Measurements from ENCODE around the gene CSNK1G2. TPM values are rescaled to one million over a fixed set of nuclear protein-coding genes. Genes with fewer than 3 reads are reported as not detected.

Gene CSNK1G2
- total RNA-seq, 5 donors from 2014 or later (not counting 1 experiment from before 2014, with no cell fraction given), result 104 to 181 (median 161) TPM

DNA sequence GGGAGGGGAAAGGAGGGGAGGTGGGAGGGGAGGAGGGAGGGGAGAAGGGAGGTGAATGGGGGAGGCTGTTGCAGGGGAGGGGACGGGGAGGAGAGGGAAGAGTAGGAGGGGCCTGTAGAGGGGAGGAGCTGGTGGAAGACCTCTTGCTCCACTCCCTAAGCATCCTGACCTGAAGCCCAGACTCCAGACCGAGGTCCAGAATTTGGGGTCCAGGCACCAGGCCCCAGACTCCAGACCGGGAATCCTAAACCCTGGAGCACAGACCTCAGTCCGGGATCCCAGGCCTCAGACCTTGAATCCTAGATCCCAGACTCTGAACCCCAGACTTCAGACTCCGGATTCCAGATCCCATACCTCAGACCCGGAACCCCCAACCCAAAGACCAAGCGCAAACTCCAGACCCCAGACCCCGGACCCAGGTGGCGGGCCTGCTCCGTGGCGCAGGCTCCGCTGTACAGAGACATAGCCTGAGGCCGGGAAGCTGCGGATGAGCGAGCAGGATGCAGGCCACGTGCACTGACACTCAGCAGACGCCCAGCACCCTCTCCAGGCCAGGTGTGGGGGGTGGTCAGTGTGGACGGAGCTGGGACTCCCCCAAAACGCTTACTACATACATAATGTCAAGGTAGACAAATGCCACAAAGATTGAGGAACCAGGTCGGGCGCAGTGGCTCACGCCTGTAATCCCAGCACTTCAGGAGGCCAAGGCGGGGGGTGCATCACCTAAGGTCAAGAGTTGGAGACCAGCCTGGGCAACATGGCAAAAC, 75.3 kb downstream of the CSNK1G2 start:
- peak overlapping the region; percentile 52 for H3K27ac ChIP-seq (ENCODE audit: low read length)
- Mint-ChIP-seq H3K27me3 (no peaks in the 10 kb centered on the region), H3K4me3 (peak overlapping the region; percentile 45 to 61 (median 50)), H3K4me1 (peaks cover 15 to 22% (median 19%) of the 10 kb centered on the region in 3 donors), H3K27ac (peak overlapping the region in 1 of 2 donors; percentile 61), H3K36me3 (peaks cover 3% of the 10 kb centered on the region), H3K9me3 (no peaks in the 10 kb centered on the region)
- POLR2A ChIA-PET, result no interaction called here
- no peaks in the 10 kb centered on the region for H3K36me3 ChIP-seq (ENCODE audit: control insufficient read depth in 2 of 2, extremely low read depth in 1 of 2, insufficient read depth in 1 of 2, low read length in 1 of 2)
- peaks cover 0 to 33% of the 10 kb centered on the region in 2 experiments for H3K4me1 ChIP-seq (ENCODE audit: control insufficient read depth in 1 of 2, extremely low read depth in 1 of 2, insufficient read depth in 2 of 2, low read length in 2 of 2)
- no peaks in the 10 kb centered on the region for H3K9me3 ChIP-seq
- ATAC-seq (replicated peaks in 1 of 4), result peak; percentile 34 to 63 (median 48)
- DNase-seq, result peak in 28 of 35 experiments; percentile 30 to 67 (median 46)
- no peaks in the 10 kb centered on the region for H3K27me3 ChIP-seq (replicated peaks in 1 of 2; ENCODE audit: control insufficient read depth in 2 of 2, extremely low read depth in 1 of 2, insufficient read depth in 2 of 2, low read length in 1 of 2)
- peak overlapping the region; percentile 35 to 44 for H3K4me3 ChIP-seq (ENCODE audit: control insufficient read depth in 1 of 2, extremely low read depth in 1 of 2, low read length in 1 of 2)
- CTCF ChIA-PET, result interaction anchor here in 1 of 2 donors (0.7 to 0.9 kb wide), 2 partner anchors 10 to 89 kb away, joined by 3 to 4 read pairs; no protein-coding TSS in a partner anchor
- whole genome bisulfite sequencing (ENCODE audit: insufficient coverage), result 88% methylated on average over 15 of the region's 23 CpGs

DNA sequence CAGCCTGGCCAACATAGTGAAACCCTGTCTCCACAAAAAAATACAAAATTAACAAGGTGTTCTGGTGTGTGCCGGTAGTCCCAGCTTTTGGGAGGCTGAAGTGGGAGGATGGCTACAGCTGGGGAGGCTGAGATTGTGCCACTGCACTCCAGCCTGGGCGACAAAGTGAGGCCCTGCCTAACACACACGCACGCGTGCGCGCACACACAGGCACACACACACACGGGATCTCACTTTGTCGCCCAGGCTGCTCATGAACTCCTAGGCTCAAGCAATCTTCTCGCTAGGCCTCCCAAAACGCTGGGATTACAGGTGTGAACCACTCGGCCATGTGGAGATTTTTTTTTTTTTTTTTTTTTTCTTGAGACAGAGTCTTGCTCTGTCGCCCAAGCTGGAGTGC, 77.8 kb downstream of the CSNK1G2 start:
- ChIA-PET CTCF (interaction anchor here (0.6 to 0.7 kb wide), 6 partner anchors 12 to 581 kb away, joined by 3 to 5 read pairs (median 4); no protein-coding TSS in a partner anchor), POLR2A (interaction anchor here in 1 of 2 donors (0.6 to 0.7 kb wide), 2 partner anchors 33 to 47 kb away, joined by 3 read pairs; no protein-coding TSS in a partner anchor)
- H3K36me3 ChIP-seq (ENCODE audit: control insufficient read depth in 2 of 2, extremely low read depth in 1 of 2, insufficient read depth in 1 of 2, low read length in 1 of 2), result no peaks in the 10 kb centered on the region
- Mint-ChIP-seq H3K4me3 (no peak overlapping the region), H3K9me3 (no peaks in the 10 kb centered on the region), H3K36me3 (no peaks in the 10 kb centered on the region), H3K27ac (no peak overlapping the region), H3K27me3 (no peaks in the 10 kb centered on the region), H3K4me1 (peaks cover 8 to 16% (median 10%) of the 10 kb centered on the region in 3 donors)
- ATAC-seq (replicated peaks in 1 of 4), result no peak
- no CpG with 5 or more reads among the region's 13 CpGs for WGBS (ENCODE audit: insufficient coverage)
- H3K4me3 ChIP-seq (ENCODE audit: control insufficient read depth in 1 of 2, extremely low read depth in 1 of 2, low read length in 1 of 2), result no peak overlapping the region
- H3K9me3 ChIP-seq, result no peaks in the 10 kb centered on the region
- peak in 1 of 35 experiments; percentile 22 for DNase-seq
- peaks cover 0 to 28% of the 10 kb centered on the region in 2 experiments for H3K4me1 ChIP-seq (ENCODE audit: control insufficient read depth in 1 of 2, extremely low read depth in 1 of 2, insufficient read depth in 2 of 2, low read length in 2 of 2)
- no peaks in the 10 kb centered on the region for H3K27me3 ChIP-seq (replicated peaks in 1 of 2; ENCODE audit: control insufficient read depth in 2 of 2, extremely low read depth in 1 of 2, insufficient read depth in 2 of 2, low read length in 1 of 2)
- H3K27ac ChIP-seq (ENCODE audit: low read length), result no peak overlapping the region

DNA sequence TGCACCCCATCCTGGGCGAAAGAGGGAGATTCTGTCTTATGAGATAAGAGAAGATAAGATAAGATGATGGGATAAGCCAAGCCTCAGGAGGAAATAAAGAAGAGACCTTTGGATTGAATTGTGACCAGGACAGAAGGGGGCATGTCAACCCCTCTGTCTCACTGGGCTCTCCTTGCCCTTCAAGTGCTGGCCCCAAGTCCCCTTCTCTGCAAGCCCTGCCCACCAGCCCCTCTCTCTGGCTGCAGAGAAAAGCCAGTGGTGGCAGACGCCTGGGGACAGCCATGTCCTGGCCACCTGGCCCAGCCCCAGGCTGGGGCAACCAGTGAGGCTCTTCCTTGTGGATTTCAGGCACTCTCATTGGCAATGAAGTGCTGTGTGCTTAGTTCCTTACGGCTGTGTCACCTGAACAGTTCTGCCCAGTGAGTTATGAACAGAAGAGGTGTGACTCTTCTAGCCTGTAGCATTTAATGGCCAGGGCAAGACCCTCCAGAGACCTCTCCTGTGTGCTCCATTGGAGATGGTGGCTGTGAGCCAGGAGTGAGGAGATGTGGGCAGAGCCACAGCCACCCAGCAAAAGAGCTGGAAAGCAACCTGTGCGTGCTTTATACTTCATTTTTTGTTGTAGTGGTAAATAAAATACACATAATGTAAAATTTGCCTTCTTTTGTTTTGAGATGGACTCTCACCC, 80.6 kb downstream of the CSNK1G2 start:
- H3K4me1 ChIP-seq (ENCODE audit: control insufficient read depth in 1 of 2, extremely low read depth in 1 of 2, insufficient read depth in 2 of 2, low read length in 2 of 2), result peaks cover 0 to 8% of the 10 kb centered on the region in 2 experiments
- no peak overlapping the region for H3K27ac Mint-ChIP-seq
- no peaks in the 10 kb centered on the region for H3K9me3 Mint-ChIP-seq
- 75% methylated on average over 2 of the region's 4 CpGs for WGBS (ENCODE audit: insufficient coverage)
- H3K4me1 Mint-ChIP-seq, result peaks cover 4 to 12% (median 5%) of the 10 kb centered on the region in 3 donors
- H3K27ac ChIP-seq (ENCODE audit: low read length), result no peak overlapping the region
- POLR2A ChIA-PET, result no interaction called here
- H3K4me3 Mint-ChIP-seq, result no peak overlapping the region
- H3K36me3 ChIP-seq (ENCODE audit: control insufficient read depth in 2 of 2, extremely low read depth in 1 of 2, insufficient read depth in 1 of 2, low read length in 1 of 2), result no peaks in the 10 kb centered on the region
- ATAC-seq (replicated peaks in 1 of 4) (no peak), DNase-seq (no peak)
- H3K27me3 ChIP-seq (replicated peaks in 1 of 2; ENCODE audit: control insufficient read depth in 2 of 2, extremely low read depth in 1 of 2, insufficient read depth in 2 of 2, low read length in 1 of 2), result no peaks in the 10 kb centered on the region
- CTCF ChIA-PET, result interaction anchor here in 1 of 2 donors (0.6 kb wide), 1 partner anchor 429 kb away, joined by 3 read pairs; the partner anchor contains the start of gene MBD3
- H3K4me3 ChIP-seq (ENCODE audit: control insufficient read depth in 1 of 2, extremely low read depth in 1 of 2, low read length in 1 of 2), result no peak overlapping the region
- H3K27me3 Mint-ChIP-seq, result no peaks in the 10 kb centered on the region
- H3K9me3 ChIP-seq, result no peaks in the 10 kb centered on the region
- no peaks in the 10 kb centered on the region for H3K36me3 Mint-ChIP-seq

DNA sequence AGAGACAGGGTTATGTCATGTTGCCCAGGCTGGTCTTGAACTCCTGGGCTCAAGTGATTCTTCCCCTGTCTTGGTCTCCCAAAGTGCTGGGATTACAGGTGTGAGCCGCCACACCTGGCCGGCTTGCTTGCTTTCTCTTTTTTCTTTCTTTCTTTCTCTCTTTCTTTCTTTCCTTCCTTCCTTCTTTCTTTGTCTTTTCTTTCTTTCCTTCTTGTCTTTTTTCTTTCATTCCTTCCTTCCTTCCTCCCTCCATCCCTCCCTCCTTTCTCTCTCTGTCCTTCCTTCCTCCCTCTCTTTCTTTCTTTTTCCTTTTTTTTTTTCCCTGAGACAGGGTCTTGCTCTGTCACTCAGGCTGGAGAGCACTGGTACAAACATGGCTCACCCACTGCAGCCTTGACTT, 81.3 kb downstream of the CSNK1G2 start:
- 94% methylated on average over 2 of the region's 2 CpGs for WGBS (ENCODE audit: insufficient coverage)
- DNase-seq, result no peak
- no peaks in the 10 kb centered on the region for H3K9me3 ChIP-seq
- peaks cover 4 to 12% (median 5%) of the 10 kb centered on the region in 3 donors for H3K4me1 Mint-ChIP-seq
- no peak overlapping the region for H3K27ac ChIP-seq (ENCODE audit: low read length)
- H3K27ac Mint-ChIP-seq, result no peak overlapping the region
- POLR2A ChIA-PET, result interaction anchor here in 1 of 2 donors (0.6 kb wide), 2 partner anchors 10 to 52 kb away, joined by 3 read pairs; no protein-coding TSS in a partner anchor
- H3K4me3 Mint-ChIP-seq, result no peak overlapping the region
- ATAC-seq (replicated peaks in 1 of 4), result no peak
- no peaks in the 10 kb centered on the region for H3K27me3 Mint-ChIP-seq
- no peaks in the 10 kb centered on the region for H3K36me3 Mint-ChIP-seq
- H3K9me3 Mint-ChIP-seq, result no peaks in the 10 kb centered on the region
- CTCF ChIA-PET, result no interaction called here
- H3K4me1 ChIP-seq (ENCODE audit: control insufficient read depth in 1 of 2, extremely low read depth in 1 of 2, insufficient read depth in 2 of 2, low read length in 2 of 2), result peaks cover 0 to 8% of the 10 kb centered on the region in 2 experiments
- H3K27me3 ChIP-seq (replicated peaks in 1 of 2; ENCODE audit: control insufficient read depth in 2 of 2, extremely low read depth in 1 of 2, insufficient read depth in 2 of 2, low read length in 1 of 2), result no peaks in the 10 kb centered on the region
- no peaks in the 10 kb centered on the region for H3K36me3 ChIP-seq (ENCODE audit: control insufficient read depth in 2 of 2, extremely low read depth in 1 of 2, insufficient read depth in 1 of 2, low read length in 1 of 2)
- H3K4me3 ChIP-seq (ENCODE audit: control insufficient read depth in 1 of 2, extremely low read depth in 1 of 2, low read length in 1 of 2), result no peak overlapping the region

DNA sequence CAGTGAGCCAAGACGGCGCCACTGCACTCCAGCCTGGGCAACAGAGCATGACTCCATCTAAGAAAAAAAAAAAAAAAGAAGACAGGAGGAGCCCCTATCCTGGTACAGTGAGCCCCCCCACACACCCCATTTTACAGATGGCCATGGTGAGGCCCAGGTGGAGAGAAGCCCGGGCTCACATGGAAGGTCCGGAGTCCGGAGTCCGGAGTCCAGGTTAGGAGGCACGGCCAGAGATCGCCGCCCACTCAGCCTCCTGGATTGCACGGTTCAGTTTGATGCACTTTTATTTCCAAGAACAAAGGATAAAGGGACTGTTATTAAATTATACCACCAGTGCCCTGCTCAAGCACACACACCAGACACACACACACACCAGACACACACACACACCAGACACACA, 85.8 kb downstream of the CSNK1G2 start:
- no peaks in the 10 kb centered on the region for H3K27me3 ChIP-seq (replicated peaks in 1 of 2; ENCODE audit: control insufficient read depth in 2 of 2, extremely low read depth in 1 of 2, insufficient read depth in 2 of 2, low read length in 1 of 2)
- WGBS (ENCODE audit: insufficient coverage), result 100% methylated on average over 5 of the region's 10 CpGs
- ATAC-seq (replicated peaks in 1 of 4) (no peak), DNase-seq (no peak)
- H3K4me1 ChIP-seq (ENCODE audit: control insufficient read depth in 1 of 2, extremely low read depth in 1 of 2, insufficient read depth in 2 of 2, low read length in 2 of 2), result peaks cover 0 to 5% of the 10 kb centered on the region in 2 experiments
- Mint-ChIP-seq H3K9me3 (no peaks in the 10 kb centered on the region), H3K27me3 (no peaks in the 10 kb centered on the region), H3K4me1 (peaks cover 2 to 6% (median 3%) of the 10 kb centered on the region in 3 donors), H3K27ac (no peak overlapping the region), H3K36me3 (no peaks in the 10 kb centered on the region), H3K4me3 (no peak overlapping the region)
- ChIA-PET POLR2A (no interaction called here), CTCF (no interaction called here)
- no peak overlapping the region for H3K27ac ChIP-seq (ENCODE audit: low read length)
- no peaks in the 10 kb centered on the region for H3K9me3 ChIP-seq
- H3K4me3 ChIP-seq (ENCODE audit: control insufficient read depth in 1 of 2, extremely low read depth in 1 of 2, low read length in 1 of 2), result no peak overlapping the region
- no peaks in the 10 kb centered on the region for H3K36me3 ChIP-seq (ENCODE audit: control insufficient read depth in 2 of 2, extremely low read depth in 1 of 2, insufficient read depth in 1 of 2, low read length in 1 of 2)

DNA sequence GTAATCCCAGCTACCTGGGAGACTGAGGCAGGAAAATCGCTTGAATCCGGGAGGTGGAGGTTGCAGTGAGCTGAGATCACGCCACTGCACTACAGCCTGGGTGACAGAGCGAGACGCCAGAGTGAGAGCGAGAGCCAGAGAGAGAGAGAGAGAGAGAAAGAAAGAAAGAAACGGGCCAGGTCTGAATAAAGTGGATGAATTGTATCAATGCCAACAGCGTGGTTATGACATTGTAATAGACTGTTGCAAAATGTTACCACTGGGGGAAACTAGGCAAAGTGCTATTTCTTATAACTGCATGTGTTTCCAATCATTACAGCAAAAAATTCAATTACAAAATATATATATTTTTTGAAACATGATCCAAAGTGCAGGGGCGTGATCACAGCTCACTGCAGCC, 86.4 kb downstream of the CSNK1G2 start:
- H3K36me3 ChIP-seq (ENCODE audit: control insufficient read depth in 2 of 2, extremely low read depth in 1 of 2, insufficient read depth in 1 of 2, low read length in 1 of 2), result no peaks in the 10 kb centered on the region
- Mint-ChIP-seq H3K27ac (no peak overlapping the region), H3K27me3 (no peaks in the 10 kb centered on the region), H3K4me3 (no peak overlapping the region), H3K36me3 (no peaks in the 10 kb centered on the region), H3K4me1 (peaks cover 8 to 10% (median 9%) of the 10 kb centered on the region in 3 donors), H3K9me3 (no peaks in the 10 kb centered on the region)
- no peaks in the 10 kb centered on the region for H3K9me3 ChIP-seq
- no peak overlapping the region for H3K27ac ChIP-seq (ENCODE audit: low read length)
- WGBS (ENCODE audit: insufficient coverage), result 93% methylated on average over 5 of the region's 9 CpGs
- peaks cover 4 to 10% of the 10 kb centered on the region in 2 experiments for H3K4me1 ChIP-seq (ENCODE audit: control insufficient read depth in 1 of 2, extremely low read depth in 1 of 2, insufficient read depth in 2 of 2, low read length in 2 of 2)
- no peak for DNase-seq
- ChIA-PET CTCF (no interaction called here), POLR2A (no interaction called here)
- no peak for ATAC-seq (replicated peaks in 1 of 4)
- H3K4me3 ChIP-seq (ENCODE audit: control insufficient read depth in 1 of 2, extremely low read depth in 1 of 2, low read length in 1 of 2), result no peak overlapping the region
- no peaks in the 10 kb centered on the region for H3K27me3 ChIP-seq (replicated peaks in 1 of 2; ENCODE audit: control insufficient read depth in 2 of 2, extremely low read depth in 1 of 2, insufficient read depth in 2 of 2, low read length in 1 of 2)

Measured in T-cell (primary cell).